Immature natural killer cell (primary cell): ENCODE results near the gene TP53INP2. TPM values are rescaled to one million over a fixed set of nuclear protein-coding genes. Genes with fewer than 3 reads are reported as not detected.
A peak's percentile ranks its signal among the peaks of the same experiment; 100 is the strongest.
"Not testable (repeated sequence)": the region's sequence is repeated elsewhere in the genome, so short reads cannot be mapped to it uniquely, and the experiment has no call there.

Experiments
- DNase-seq, 3 donors: peaks; one replicate each; pipeline ENCODE4 v3.0.0; 2022; ENCODE audit warnings: mixed read lengths in 1 of 3
- H3K27ac Mint-ChIP-seq, 6 donors: one replicate each; pipeline ENCODE4 v1.8.0; 2020; ENCODE audit warnings: mixed read lengths in 6 of 6, mild to moderate bottlenecking in 5 of 6, inconsistent platforms in 4 of 6, moderate library complexity in 3 of 6
- H3K27me3 Mint-ChIP-seq, 3 donors: one replicate each; pipeline ENCODE4 v1.8.0; 2020 to 2021; ENCODE audit warnings: low read depth in 3 of 3, mild to moderate bottlenecking in 3 of 3, mixed read lengths in 3 of 3, moderate library complexity in 3 of 3, inconsistent platforms in 1 of 3
- H3K36me3 Mint-ChIP-seq, 3 donors: one replicate each; pipeline ENCODE4 v1.8.0; 2020; ENCODE audit warnings: mixed read lengths in 3 of 3, inconsistent platforms in 2 of 3, mild to moderate bottlenecking in 2 of 3
- H3K4me1 Mint-ChIP-seq, 2 donors: one replicate each; pipeline ENCODE4 v1.8.0; 2020; ENCODE audit warnings: inconsistent platforms in 2 of 2, mild to moderate bottlenecking in 2 of 2, mixed read lengths in 2 of 2, moderate library complexity in 1 of 2
- H3K4me3 Mint-ChIP-seq, 5 donors: one replicate each; pipeline ENCODE4 v1.8.0; 2020; ENCODE audit warnings: mild to moderate bottlenecking in 5 of 5, mixed read lengths in 5 of 5, inconsistent platforms in 3 of 5, moderate library complexity in 3 of 5
- H3K9me3 Mint-ChIP-seq, 6 donors: one replicate each; pipeline ENCODE4 v1.8.0; 2020; ENCODE audit warnings: mild to moderate bottlenecking in 6 of 6, mixed read lengths in 6 of 6, inconsistent platforms in 4 of 6, moderate library complexity in 3 of 6
- polyA plus RNA-seq, 3 donors: library from polyadenylated mRNA; unstranded; fragments of 300-500 nt; fragmentation: Illumina TruSeq; gene quantifications; one replicate each; pipeline ENCODE4 v1.2.3, GENCODE V29; 2021

The TP53INP2 gene
- polyA plus RNA-seq, 3 donors from 2014 or later, result 0.09 to 1.8 (median 0.53) TPM

- H3K27me3 Mint-ChIP-seq, DNase-seq, H3K9me3 Mint-ChIP-seq: not testable (repeated sequence)
- Mint-ChIP-seq H3K4me1 (peaks cover 13 to 21% of the 10 kb centered on the region in 2 donors), H3K4me3 (peak overlapping the region in 4 of 5 donors; percentile 15 to 61 (median 44)), H3K36me3 (peaks cover 4 to 25% (median 15%) of the 10 kb centered on the region in 3 donors), H3K27ac (peak overlapping the region; percentile 54 to 74 (median 69))
Observed at GRCh38 chr20:34719242-34720017, 15.3 kb downstream of the TP53INP2 start.

DNA sequence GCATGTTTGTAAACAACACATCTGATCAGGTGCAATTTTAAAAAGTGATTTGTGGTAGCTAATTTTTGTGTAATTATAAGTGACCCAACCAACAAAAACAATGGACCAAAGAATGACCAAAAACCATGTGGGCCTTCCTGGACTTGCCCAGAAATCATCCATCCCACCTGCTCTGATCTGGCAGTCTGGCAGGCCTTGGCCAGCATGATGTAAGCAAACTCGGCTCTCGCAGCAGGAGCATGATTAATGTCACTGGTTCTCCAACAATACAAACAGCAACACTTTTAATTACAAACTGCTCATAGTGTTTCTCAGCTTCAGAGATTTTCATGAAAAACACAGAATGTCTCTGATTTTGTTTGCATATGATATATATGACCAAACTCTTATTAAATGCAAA, 16.1 kb downstream of the TP53INP2 start:
- peaks cover 13 to 21% of the 10 kb centered on the region in 2 donors for H3K4me1 Mint-ChIP-seq
- H3K9me3 Mint-ChIP-seq, result no peaks in the 10 kb centered on the region
- DNase-seq, result no peak
- H3K27ac Mint-ChIP-seq, result peak overlapping the region; percentile 54 to 74 (median 69)
- peak overlapping the region in 4 of 5 donors; percentile 7 to 61 (median 11) for H3K4me3 Mint-ChIP-seq
- H3K36me3 Mint-ChIP-seq, result peaks cover 7 to 20% (median 10%) of the 10 kb centered on the region in 3 donors
- peaks cover 0 to 3% (median 2%) of the 10 kb centered on the region in 3 donors for H3K27me3 Mint-ChIP-seq

GRCh38 chr20:34722560-34722959, 18.4 kb downstream of the TP53INP2 start:
- H3K36me3 Mint-ChIP-seq, result peaks cover 18 to 34% (median 20%) of the 10 kb centered on the region in 3 donors
- H3K9me3 Mint-ChIP-seq, H3K27me3 Mint-ChIP-seq, H3K4me3 Mint-ChIP-seq, DNase-seq: not testable (repeated sequence)
- H3K4me1 Mint-ChIP-seq, result peaks cover 13 to 21% of the 10 kb centered on the region in 2 donors
- H3K27ac Mint-ChIP-seq, result peak overlapping the region in 2 of 6 donors; percentile 9 to 30

GRCh38 chr20:34724172-34724571, 20.0 kb downstream of the TP53INP2 start:
- H3K4me3 Mint-ChIP-seq, result no peak overlapping the region
- peaks cover 18 to 32% (median 20%) of the 10 kb centered on the region in 3 donors for H3K36me3 Mint-ChIP-seq
- H3K9me3 Mint-ChIP-seq, result no peaks in the 10 kb centered on the region
- no peak overlapping the region for H3K27ac Mint-ChIP-seq
- peaks cover 0 to 3% (median 0%) of the 10 kb centered on the region in 3 donors for H3K27me3 Mint-ChIP-seq
- H3K4me1 Mint-ChIP-seq, result peaks cover 12 to 18% of the 10 kb centered on the region in 2 donors
- no peak for DNase-seq

DNA sequence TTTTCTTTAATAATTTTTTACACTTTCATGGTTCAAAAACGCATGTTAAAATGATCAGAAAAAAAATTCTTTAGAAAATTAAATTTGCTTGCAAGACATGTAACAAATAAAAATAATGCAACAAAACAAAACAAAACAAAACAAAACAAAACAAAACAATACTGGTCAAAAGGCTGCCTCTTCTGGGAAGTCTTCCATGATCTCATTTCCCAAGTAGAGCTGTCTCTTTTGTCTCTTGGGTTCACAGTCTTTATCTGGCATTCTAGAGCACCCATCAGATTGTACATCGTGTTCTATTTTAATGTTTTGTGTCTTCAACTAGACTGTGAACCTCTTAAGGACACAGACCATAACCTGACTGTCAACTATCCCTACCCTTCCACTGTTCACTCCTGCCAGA, 25.3 kb downstream of the TP53INP2 start:
- Mint-ChIP-seq H3K9me3 (no peaks in the 10 kb centered on the region), H3K27me3 (peaks cover 0 to 2% (median 0%) of the 10 kb centered on the region in 3 donors), H3K27ac (no peak overlapping the region), H3K4me1 (no peaks in the 10 kb centered on the region), H3K4me3 (no peak overlapping the region), H3K36me3 (peaks cover 24 to 36% (median 34%) of the 10 kb centered on the region in 3 donors)
- no peak for DNase-seq

DNA sequence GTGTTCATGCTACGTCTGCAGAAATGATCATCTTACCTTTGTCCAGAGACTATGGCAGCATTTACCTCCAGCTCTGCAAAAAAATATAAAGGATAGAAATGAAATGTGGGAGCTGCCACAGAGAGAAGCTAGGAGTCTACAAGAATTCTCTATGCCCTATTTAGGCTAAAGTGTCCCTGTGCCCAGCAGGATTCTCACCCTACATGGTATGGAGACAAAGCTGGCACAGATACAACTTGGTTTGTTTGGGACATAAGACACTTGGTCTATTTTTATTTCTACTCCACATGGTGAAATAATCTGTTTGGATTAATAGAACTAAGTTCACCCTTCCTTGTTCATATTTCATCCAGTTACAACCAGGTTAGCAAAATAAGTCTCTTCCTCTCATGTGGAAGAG, 28.4 kb downstream of the TP53INP2 start:
- Mint-ChIP-seq H3K36me3 (peaks cover 10 to 22% (median 18%) of the 10 kb centered on the region in 3 donors), H3K9me3 (no peaks in the 10 kb centered on the region), H3K4me1 (no peaks in the 10 kb centered on the region), H3K4me3 (no peak overlapping the region), H3K27me3 (peaks cover 0 to 1% (median 0%) of the 10 kb centered on the region in 3 donors), H3K27ac (no peak overlapping the region)
- DNase-seq, result no peak

DNA sequence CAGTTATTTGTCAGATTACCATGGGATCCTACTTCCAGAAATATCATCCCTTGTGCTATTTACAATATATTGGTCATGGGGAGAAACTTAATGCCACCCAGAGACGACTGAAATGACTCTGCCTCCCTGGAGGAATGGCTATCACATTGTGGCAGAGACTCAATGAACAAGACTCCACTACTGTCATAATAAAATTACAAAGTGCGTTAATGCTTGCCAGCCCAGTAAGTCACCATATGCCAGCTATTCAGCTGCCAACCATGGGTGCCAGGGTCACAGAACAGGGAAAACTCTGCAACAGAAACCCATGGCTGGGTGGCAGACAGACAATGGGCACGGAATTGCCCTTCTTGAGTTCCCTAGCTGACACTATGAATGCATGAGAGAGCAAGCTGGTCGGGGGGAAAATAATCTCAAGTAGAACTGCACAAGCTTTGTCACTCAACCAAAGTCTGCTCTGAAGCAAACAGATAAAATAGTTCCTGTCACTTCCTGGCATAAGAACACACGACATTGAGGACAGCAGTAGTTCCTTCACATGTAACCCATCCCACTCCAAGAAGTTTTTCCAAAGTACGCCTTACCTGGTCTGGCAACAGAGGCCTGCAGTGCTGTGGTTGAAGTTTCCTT, 32.1 kb downstream of the TP53INP2 start:
- DNase-seq, result no peak
- H3K27me3 Mint-ChIP-seq, result peaks cover 0 to 1% (median 0%) of the 10 kb centered on the region in 3 donors

DNA sequence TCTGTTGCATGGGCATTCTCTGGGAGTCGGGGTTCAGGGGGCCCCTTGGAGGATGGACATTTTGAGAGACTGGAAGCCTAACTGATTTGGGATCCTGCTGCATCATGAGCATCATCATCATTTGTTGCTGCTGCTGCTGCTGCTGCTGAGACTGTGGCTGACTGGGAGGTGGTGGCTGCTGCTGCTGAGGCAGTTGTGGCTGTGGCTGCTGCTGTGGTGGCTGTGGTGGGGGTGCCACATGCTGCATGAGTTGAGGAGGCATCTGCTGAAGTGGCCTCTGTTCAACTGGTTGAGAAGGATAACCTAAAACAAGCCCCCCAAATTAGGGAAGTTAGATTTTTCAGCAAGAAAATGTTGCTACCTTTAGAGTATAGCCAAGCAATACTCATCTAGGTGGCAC, 38.9 kb downstream of the TP53INP2 start:
- H3K27me3 Mint-ChIP-seq, result no peaks in the 10 kb centered on the region

More for the DNA sequence above, 32.1 kb downstream of the TP53INP2 start:
- Mint-ChIP-seq H3K4me1 (no peaks in the 10 kb centered on the region), H3K36me3 (peaks cover 8 to 31% (median 17%) of the 10 kb centered on the region in 3 donors), H3K9me3 (no peaks in the 10 kb centered on the region), H3K27ac (no peak overlapping the region), H3K4me3 (no peak overlapping the region)

DNA sequence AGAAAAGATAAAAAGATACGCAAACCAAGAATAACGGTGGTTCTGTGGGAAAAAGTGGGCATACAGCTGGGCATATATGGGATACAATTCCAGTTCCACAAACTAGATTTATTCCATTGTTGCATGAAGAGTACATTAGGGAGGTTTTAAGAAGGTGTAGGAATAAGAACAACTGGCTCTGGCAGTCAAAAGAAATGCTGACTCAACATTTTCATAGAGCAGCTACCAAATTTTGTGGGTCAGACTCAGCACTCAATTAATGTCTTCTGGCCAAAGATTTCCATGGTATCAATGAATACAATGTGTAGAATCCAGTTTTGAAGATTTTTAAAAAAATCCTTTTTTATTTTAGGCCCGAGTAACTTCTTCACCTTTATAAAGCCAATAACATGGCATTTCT, 40.2 kb downstream of the TP53INP2 start:
- peaks cover 6 to 11% of the 10 kb centered on the region in 2 donors for H3K4me1 Mint-ChIP-seq
- no peak overlapping the region for H3K4me3 Mint-ChIP-seq
- H3K27me3 Mint-ChIP-seq, result no peaks in the 10 kb centered on the region
- H3K36me3 Mint-ChIP-seq, result peaks cover 13 to 63% (median 29%) of the 10 kb centered on the region in 3 donors
- H3K27ac Mint-ChIP-seq, result no peak overlapping the region
- no peaks in the 10 kb centered on the region for H3K9me3 Mint-ChIP-seq
- no peak for DNase-seq

More for the DNA sequence above, 38.9 kb downstream of the TP53INP2 start:
- peak in 1 of 3 donors; percentile 14 for DNase-seq
- Mint-ChIP-seq H3K4me3 (no peak overlapping the region), H3K4me1 (peaks cover 6 to 11% of the 10 kb centered on the region in 2 donors), H3K36me3 (peaks cover 13 to 59% (median 26%) of the 10 kb centered on the region in 3 donors), H3K27ac (peak overlapping the region in 3 of 6 donors; percentile 32 to 47 (median 40)), H3K9me3 (no peaks in the 10 kb centered on the region)

DNA sequence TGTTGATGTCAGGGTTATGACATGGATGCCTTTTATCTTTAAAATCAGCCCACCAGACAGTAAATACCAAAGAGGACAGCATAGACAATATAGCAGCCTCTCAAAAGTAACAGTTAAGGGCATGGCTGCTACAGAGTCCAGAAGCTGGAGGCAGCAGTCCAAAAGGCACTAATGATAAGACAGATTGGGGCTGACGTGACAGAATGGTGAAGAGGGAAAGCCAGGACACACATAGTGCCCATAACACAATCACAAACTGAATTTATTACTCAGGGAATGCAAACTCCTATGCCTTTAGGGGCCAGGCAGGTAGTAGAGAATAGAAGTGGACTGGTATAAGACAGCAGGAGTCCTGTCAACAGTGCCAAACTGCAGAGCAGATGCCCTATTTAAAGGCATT, 40.7 kb downstream of the TP53INP2 start:
- no peak for DNase-seq
- Mint-ChIP-seq H3K4me1 (peaks cover 6 to 11% of the 10 kb centered on the region in 2 donors), H3K4me3 (no peak overlapping the region), H3K27ac (no peak overlapping the region), H3K27me3 (no peaks in the 10 kb centered on the region), H3K9me3 (no peaks in the 10 kb centered on the region), H3K36me3 (peaks cover 14 to 67% (median 30%) of the 10 kb centered on the region in 3 donors)

DNA sequence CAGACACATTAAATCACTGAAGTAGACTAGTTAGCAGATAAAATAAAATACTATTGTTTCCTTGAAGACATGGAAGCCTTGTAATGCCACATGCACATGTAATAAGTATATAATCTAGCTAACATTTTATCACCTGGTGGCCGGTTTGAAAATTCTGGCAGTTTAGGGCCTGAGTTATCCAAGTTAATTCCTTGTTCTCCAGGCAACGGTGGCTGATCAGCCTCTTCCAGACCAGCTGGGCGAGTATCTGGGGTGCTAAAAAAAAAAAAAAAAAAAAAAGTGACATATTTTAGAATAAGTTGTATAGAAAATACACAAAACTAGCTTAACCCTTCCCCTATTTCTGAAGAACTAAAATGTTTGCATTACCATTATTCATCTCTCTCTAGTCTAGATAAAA, 42.5 kb downstream of the TP53INP2 start:
- peak overlapping the region in 1 of 6 donors; percentile 34 for H3K27ac Mint-ChIP-seq
- no peak overlapping the region for H3K4me3 Mint-ChIP-seq
- DNase-seq, result no peak
- H3K4me1 Mint-ChIP-seq, result peaks cover 6 to 11% of the 10 kb centered on the region in 2 donors
- H3K27me3 Mint-ChIP-seq, result peaks cover 0 to 2% (median 0%) of the 10 kb centered on the region in 3 donors
- no peaks in the 10 kb centered on the region for H3K9me3 Mint-ChIP-seq
- H3K36me3 Mint-ChIP-seq, result peaks cover 13 to 66% (median 27%) of the 10 kb centered on the region in 3 donors

DNA sequence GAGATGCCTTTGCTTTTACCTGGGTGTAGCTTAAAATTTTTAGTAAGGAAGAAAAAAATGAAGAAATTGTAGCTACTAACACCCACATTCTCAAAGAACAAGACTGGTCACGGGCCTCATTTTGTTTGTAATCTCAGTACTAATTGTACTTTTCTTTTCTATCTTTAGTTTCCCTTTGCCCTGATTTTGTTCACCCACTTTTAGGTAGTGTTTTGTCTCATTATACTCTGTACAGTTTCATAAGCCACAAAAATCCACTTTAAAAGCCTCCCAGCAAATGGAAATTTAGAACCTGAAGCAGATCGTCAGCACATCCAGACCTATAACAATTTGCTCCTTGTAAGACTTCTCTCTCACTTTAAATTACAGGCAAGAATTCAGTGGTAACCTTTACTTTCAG, 43.3 kb downstream of the TP53INP2 start:
- Mint-ChIP-seq H3K27ac (peak overlapping the region in 1 of 6 donors; percentile 34), H3K4me3 (no peak overlapping the region), H3K27me3 (peaks cover 0 to 2% (median 0%) of the 10 kb centered on the region in 3 donors), H3K9me3 (no peaks in the 10 kb centered on the region), H3K36me3 (peaks cover 13 to 67% (median 28%) of the 10 kb centered on the region in 3 donors), H3K4me1 (peaks cover 5 to 9% of the 10 kb centered on the region in 2 donors)
- no peak for DNase-seq

DNA sequence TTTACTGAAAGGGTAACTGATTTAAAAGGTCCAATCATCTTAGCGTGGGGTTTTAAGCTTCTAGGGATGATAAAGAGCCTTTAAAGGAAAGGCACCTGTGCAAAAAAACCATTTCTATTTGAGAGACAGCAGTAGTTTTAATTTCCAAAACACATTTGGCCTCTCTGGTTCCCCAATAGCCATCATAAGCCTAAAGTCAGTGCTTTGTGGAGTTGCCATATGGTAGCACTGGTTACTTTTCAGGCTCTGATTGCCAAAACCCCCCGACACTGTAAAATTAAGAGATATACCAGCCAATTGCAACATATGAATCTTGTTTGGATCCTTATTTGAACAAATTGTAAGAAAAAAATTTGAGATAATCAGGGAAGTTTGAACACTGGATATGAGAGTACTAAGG, 44.6 kb downstream of the TP53INP2 start:
- Mint-ChIP-seq H3K9me3 (no peaks in the 10 kb centered on the region), H3K27ac (no peak overlapping the region), H3K4me3 (no peak overlapping the region), H3K27me3 (peaks cover 0 to 2% (median 0%) of the 10 kb centered on the region in 3 donors), H3K36me3 (peaks cover 10 to 61% (median 20%) of the 10 kb centered on the region in 3 donors), H3K4me1 (no peaks in the 10 kb centered on the region)
- no peak for DNase-seq

DNA sequence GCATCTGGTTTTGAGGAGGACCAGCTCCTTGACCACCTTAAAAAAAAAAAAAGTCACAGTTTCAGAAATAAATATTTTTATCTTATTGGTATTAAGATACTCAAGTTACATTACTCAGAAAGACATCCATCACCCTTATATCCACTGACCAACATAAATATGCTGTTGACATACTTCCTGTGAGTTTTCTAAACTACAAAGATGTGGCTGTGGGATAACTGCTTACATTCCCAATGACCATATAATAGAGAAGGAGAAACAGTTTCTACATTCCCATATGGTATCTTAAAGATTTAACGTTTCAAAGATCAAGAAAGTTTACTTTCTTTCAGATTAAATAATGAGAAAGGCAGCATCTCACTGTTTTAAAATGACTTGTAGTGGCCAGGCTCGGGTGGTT, 46.3 kb downstream of the TP53INP2 start:
- Mint-ChIP-seq H3K4me3 (no peak overlapping the region), H3K27ac (no peak overlapping the region), H3K27me3 (peaks cover 0 to 2% (median 0%) of the 10 kb centered on the region in 3 donors), H3K9me3 (no peaks in the 10 kb centered on the region), H3K36me3 (peaks cover 10 to 58% (median 17%) of the 10 kb centered on the region in 3 donors), H3K4me1 (no peaks in the 10 kb centered on the region)
- no peak for DNase-seq
